Dermis microvascular lymphatic vessel endothelial cell (primary cell): ENCODE results near the gene RBBP5. TPM values are rescaled to one million over a fixed set of nuclear protein-coding genes. Genes with fewer than 3 reads are reported as not detected.

Experiments used
- DNase-seq, 2 donors: peaks; one replicate each; pipeline versions ENCODE4 v3.0.0 to v3.0.0-alpha.2; 2010; ENCODE audit warnings: low read depth in 2 of 2
- total RNA-seq: library from RNA; depleted of rRNA; stranded (reverse); fragments of >200 nt; gene quantifications from 2 replicates; pipeline ENCODE4 v1.2.1, GENCODE V29; 2014

The RBBP5 gene
- total RNA-seq, 1 donor from 2014 or later = 15.8 TPM

GRCh38 chr1:205057808-205058575 lies 63.8 kb downstream of the RBBP5 start:
- no peak for DNase-seq

GRCh38 chr1:205056956-205057568 lies 64.7 kb downstream of the RBBP5 start:
- no peak for DNase-seq

- no peak for DNase-seq
Observed at GRCh38 chr1:205056188-205056611, 65.6 kb downstream of the RBBP5 start.

- no peak for DNase-seq
Observed at GRCh38 chr1:205054013-205054412, 67.8 kb downstream of the RBBP5 start.

- DNase-seq = no peak
Observed at GRCh38 chr1:205053296-205053695, 68.5 kb downstream of the RBBP5 start.

- DNase-seq = no peak
Observed at GRCh38 chr1:205052690-205053089, 69.1 kb downstream of the RBBP5 start.

- no peak for DNase-seq
Observed at GRCh38 chr1:205049479-205049878, 72.3 kb downstream of the RBBP5 start.

- no peak for DNase-seq
Observed at GRCh38 chr1:205048382-205048781, 73.4 kb downstream of the RBBP5 start.

- DNase-seq = no peak
Observed at GRCh38 chr1:205047764-205048231, 74.0 kb downstream of the RBBP5 start.

GRCh38 chr1:205046870-205047269 lies 74.9 kb downstream of the RBBP5 start:
- DNase-seq = no peak

GRCh38 chr1:205045146-205045545 lies 76.6 kb downstream of the RBBP5 start:
- no peak for DNase-seq

- DNase-seq = no peak
Observed at GRCh38 chr1:205044741-205045140, 77.0 kb downstream of the RBBP5 start.

GRCh38 chr1:205043866-205044265 lies 77.9 kb downstream of the RBBP5 start:
- no peak for DNase-seq

- DNase-seq = no peak
Observed at GRCh38 chr1:205042911-205043806, 78.6 kb downstream of the RBBP5 start, which contains the start of gene CNTN2. CNTN2 (plus strand) TSS chr1:205043212; CDS start chr1:205053186, 9,974 bp downstream.

GRCh38 chr1:205041998-205042910 lies 79.5 kb downstream of the RBBP5 start:
- no peak for DNase-seq

GRCh38 chr1:205041001-205041715 lies 80.6 kb downstream of the RBBP5 start:
- DNase-seq = no peak

GRCh38 chr1:205038132-205038786 lies 83.5 kb downstream of the RBBP5 start:
- no peak for DNase-seq

GRCh38 chr1:205037539-205037938 lies 84.2 kb downstream of the RBBP5 start:
- no peak for DNase-seq
